ENCODE data around the gene KIAA1671. TPM values are rescaled to one million over a fixed set of nuclear protein-coding genes. Genes with fewer than 3 reads are reported as not detected.

KIAA1671 gene
- total RNA-seq, 4 donors from 2014 or later = 16.2 to 35.0 (median 21.7) TPM

DNA sequence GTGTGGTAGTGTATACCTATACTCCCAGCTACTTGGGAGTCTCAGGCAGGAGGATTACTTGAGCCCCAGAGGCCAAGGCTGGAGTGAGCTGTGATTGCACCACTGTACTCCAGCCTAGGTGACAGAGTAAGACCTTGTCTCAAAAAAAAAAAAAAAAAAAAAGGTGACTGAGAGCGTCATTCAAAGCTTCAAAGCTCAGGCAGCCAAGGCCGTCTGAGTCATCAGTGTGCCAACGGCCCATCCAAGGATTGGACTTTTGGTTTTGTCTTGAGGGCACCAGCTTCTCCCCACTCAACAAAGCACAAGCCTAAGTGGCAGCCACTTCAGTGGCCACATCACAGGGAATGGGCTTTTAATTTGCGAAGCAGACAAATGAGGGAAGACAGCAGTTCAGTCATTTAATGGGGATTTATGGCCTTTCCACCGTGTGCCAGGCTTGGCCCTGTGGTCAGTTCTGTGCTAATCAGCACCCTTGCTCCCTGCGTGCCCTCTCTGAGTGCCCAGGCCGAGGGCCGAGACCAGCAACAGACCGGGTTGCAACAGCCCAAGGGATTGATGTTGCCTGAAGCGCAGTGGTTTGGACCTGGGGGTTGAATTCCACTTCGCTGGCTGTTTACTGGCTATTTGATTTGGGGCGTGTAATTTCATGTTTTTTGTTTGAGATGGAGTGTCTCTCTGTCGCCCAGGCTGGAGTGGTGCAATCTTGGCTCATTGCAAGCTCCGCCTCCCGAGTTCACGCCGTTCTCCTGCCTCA, 216.9 kb downstream of the KIAA1671 start:
- Histone ChIP-seq H3K9me3 (no peaks in the 10 kb centered on the region), H3K27ac (peak overlapping the region in 3 of 4 donors; percentile 30 to 91 (median 41)), H3K27me3 (no peaks in the 10 kb centered on the region), H3K4me3 (no peak overlapping the region), H3K4me1 (peaks cover 4 to 11% of the 10 kb centered on the region in 2 donors), H3K36me3 (peaks cover 0 to 5% of the 10 kb centered on the region in 2 donors)
- intact Hi-C loops (cut with DNase I; ENCODE audit: low total_unique reads) = loop anchor here (10.0 kb wide), 1 partner anchor 275 kb away; no protein-coding TSS in a partner anchor
- peak in 1 of 2 donors; percentile 52 for DNase-seq
- in situ Hi-C loops (cut with MboI; ENCODE audit: low sequenced_read_pairs in 4 of 4) = loop anchor here in 2 of 4 donors (5.0 to 10.0 kb wide), 2 partner anchors 55 to 62 kb away; no protein-coding TSS in a partner anchor
- TF ChIP-seq POLR2A (IDR thresholded peaks at IDR 0.05) = no peak
- TF ChIP-seq, protein P1, sequence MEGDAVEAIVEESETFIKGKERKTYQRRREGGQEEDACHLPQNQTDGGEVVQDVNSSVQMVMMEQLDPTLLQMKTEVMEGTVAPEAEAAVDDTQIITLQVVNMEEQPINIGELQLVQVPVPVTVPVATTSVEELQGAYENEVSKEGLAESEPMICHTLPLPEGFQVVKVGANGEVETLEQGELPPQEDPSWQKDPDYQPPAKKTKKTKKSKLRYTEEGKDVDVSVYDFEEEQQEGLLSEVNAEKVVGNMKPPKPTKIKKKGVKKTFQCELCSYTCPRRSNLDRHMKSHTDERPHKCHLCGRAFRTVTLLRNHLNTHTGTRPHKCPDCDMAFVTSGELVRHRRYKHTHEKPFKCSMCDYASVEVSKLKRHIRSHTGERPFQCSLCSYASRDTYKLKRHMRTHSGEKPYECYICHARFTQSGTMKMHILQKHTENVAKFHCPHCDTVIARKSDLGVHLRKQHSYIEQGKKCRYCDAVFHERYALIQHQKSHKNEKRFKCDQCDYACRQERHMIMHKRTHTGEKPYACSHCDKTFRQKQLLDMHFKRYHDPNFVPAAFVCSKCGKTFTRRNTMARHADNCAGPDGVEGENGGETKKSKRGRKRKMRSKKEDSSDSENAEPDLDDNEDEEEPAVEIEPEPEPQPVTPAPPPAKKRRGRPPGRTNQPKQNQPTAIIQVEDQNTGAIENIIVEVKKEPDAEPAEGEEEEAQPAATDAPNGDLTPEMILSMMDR (IDR thresholded peaks at IDR 0.05 in 4 of 5, conservative IDR thresholded peaks at IDR 0.05 in 1 of 5) = no peak
- peak in 1 of 2 donors; percentile 16 for ATAC-seq

DNA sequence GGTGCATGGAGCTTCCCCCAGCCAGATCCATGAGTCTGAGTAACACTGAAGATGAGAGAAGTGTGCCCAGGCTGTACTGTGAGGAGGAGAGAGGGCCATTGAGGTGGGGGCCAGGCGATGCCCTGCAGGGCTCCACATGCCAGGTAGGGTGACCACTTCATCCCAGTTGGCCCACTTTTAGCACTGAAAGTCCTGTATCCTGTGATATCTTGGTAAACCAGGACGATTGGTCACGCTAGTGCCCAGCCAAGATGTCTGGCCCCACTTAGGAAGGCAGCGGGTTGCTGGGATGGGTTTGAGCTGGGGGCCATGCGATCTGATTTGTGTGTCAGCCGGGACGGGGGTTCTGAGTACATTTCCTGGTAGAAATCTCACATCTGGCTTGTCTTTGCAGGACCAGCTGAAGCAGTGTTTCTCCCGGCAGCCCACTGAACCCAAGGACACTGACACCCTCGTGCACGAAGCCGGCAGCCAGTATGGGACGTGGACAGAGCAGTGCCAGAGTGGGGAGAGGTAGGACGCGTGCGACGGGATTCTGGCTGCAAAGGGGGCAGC, 218.0 kb downstream of the KIAA1671 start:
- H3K4me3 ChIP-seq = no peak overlapping the region
- TF ChIP-seq POLR2A (IDR thresholded peaks at IDR 0.05) = no peak
- TF ChIP-seq, protein P1 (IDR thresholded peaks at IDR 0.05 in 4 of 5, conservative IDR thresholded peaks at IDR 0.05 in 1 of 5) = no peak
- H3K4me1 ChIP-seq = peaks cover 0 to 2% of the 10 kb centered on the region in 2 donors
- H3K36me3 ChIP-seq = peaks cover 0 to 15% of the 10 kb centered on the region in 2 donors
- no peaks in the 10 kb centered on the region for H3K27me3 ChIP-seq
- H3K9me3 ChIP-seq = no peaks in the 10 kb centered on the region
- no peak for DNase-seq
- intact Hi-C loops (cut with DNase I; ENCODE audit: low total_unique reads) (no loop called here), in situ Hi-C loops (cut with MboI; ENCODE audit: low sequenced_read_pairs in 4 of 4) (loop anchor here in 1 of 4 donors (5.0 kb wide), 1 partner anchor 63 kb away; no protein-coding TSS in a partner anchor)
- no peak for ATAC-seq
- peak overlapping the region in 1 of 4 donors; percentile 21 for H3K27ac ChIP-seq

DNA sequence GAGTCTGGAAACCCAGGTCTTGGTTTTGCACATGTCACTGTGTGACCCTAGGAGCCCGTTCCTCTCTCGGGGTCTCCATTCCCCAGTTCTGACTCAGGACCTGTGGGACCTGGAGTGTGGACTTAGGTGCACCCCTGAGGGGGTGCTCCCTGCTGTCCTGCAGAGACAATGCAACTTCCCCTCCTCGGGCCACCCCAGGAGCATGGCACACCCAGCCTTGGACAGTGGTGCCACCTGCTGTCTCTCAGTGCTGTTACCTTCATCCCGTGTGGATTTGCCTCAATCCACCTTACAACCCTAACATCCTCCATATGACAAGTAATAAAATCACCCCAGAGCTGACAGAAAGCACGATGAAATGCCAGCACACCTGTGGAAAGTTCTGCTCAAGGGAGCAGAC, 219.6 kb downstream of the KIAA1671 start:
- TF ChIP-seq, protein P1 (IDR thresholded peaks at IDR 0.05 in 4 of 5, conservative IDR thresholded peaks at IDR 0.05 in 1 of 5) = peak; percentile 63 to 77 (median 68)
- TF ChIP-seq POLR2A (IDR thresholded peaks at IDR 0.05) = no peak
- Histone ChIP-seq H3K4me1 (no peaks in the 10 kb centered on the region), H3K36me3 (peaks cover 0 to 24% of the 10 kb centered on the region in 2 donors), H3K27ac (no peak overlapping the region), H3K9me3 (no peaks in the 10 kb centered on the region), H3K4me3 (no peak overlapping the region), H3K27me3 (no peaks in the 10 kb centered on the region)
- in situ Hi-C loops (cut with MboI; ENCODE audit: low sequenced_read_pairs in 4 of 4) (loop anchor here in 1 of 4 donors (5.0 kb wide), 1 partner anchor 65 kb away; no protein-coding TSS in a partner anchor), intact Hi-C loops (cut with DNase I; ENCODE audit: low total_unique reads) (loop anchor here (1.0 kb wide), 2 partner anchors 61 to 91 kb away; no protein-coding TSS in a partner anchor)
- ATAC-seq = peak; percentile 61 to 69
- DNase-seq = peak in 1 of 2 donors; percentile 66

DNA sequence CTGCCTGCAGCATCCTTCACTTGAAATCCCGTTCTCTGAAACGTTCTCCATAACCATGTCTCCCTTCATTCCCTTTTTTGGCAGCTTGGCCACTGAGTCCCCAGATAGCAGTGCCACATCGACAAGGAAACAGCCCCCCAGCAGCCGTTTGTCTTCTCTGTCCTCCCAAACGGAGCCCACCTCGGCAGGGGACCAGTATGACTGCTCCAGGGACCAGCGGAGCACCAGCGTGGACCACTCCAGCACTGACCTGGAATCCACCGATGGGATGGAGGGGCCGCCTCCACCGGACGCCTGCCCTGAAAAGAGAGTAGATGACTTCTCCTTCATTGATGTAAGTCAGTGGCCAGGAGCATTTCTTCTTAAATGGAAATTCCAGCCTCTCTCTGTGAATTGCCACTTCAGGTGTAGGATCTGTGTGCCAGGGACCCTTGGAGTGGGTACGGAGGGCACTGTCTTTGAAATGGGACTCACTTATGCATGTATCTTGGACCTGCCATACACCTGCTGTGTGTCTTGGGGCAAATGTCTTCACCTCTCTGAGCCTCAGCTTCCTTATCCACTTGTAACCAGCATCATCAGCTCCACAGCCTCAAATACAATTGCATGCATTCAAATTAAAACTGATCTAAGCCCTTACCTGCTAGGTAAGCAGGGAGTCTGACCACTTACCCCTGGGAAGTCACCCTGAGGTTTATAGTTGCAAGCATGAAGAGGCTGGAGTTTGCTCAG, 221.8 kb downstream of the KIAA1671 start:
- Histone ChIP-seq H3K27ac (no peak overlapping the region), H3K4me3 (no peak overlapping the region), H3K9me3 (no peaks in the 10 kb centered on the region), H3K36me3 (peaks cover 0 to 36% of the 10 kb centered on the region in 2 donors), H3K4me1 (no peaks in the 10 kb centered on the region), H3K27me3 (no peaks in the 10 kb centered on the region)
- intact Hi-C loops (cut with DNase I; ENCODE audit: low total_unique reads) = no loop called here
- in situ Hi-C loops (cut with MboI; ENCODE audit: low sequenced_read_pairs in 4 of 4) = loop anchor here in 1 of 4 donors (5.0 kb wide), 1 partner anchor 67 kb away; no protein-coding TSS in a partner anchor
- ATAC-seq = no peak
- no peak for DNase-seq
- TF ChIP-seq, protein P1 (IDR thresholded peaks at IDR 0.05 in 4 of 5, conservative IDR thresholded peaks at IDR 0.05 in 1 of 5) = no peak
- no peak for TF ChIP-seq POLR2A (IDR thresholded peaks at IDR 0.05)
